K562 (cell line): ENCODE measurements around the gene MBOAT1. TPM values are rescaled to one million over a fixed set of nuclear protein-coding genes. Genes with fewer than 3 reads are reported as not detected.

Experiments
- ATAC-seq: fragments of 200-7000 bp; cut with Tn5 transposase; 3 replicates; pipeline ENCODE4 v1.9.1; 2020; ENCODE audit warnings: moderate library complexity
- BruUV-seq: library from RNA; stranded (reverse); fragments of 400-500 nt; replicated peaks from 2 replicates; lab custom pipeline; 2021; lab: Mats Ljungman, UMichigan
- CTCF ChIA-PET: fragments of 300-600 bp; formaldehyde crosslinking; extraction: SDS; loops from one replicate; lab custom pipeline; 2021; ENCODE audit warnings: low intra/inter-chr PET ratio; lab: Yijun Ruan, JAX
- POLR2A ChIA-PET: fragments of 300-600, 350-650 bp; sonication (Branson Sonifier 250); formaldehyde crosslinking; extraction: SDS; loops from one replicate; lab custom pipeline; 2021; ENCODE audit warnings: antibody characterized with exemption, inconsistent platforms; lab: Yijun Ruan, JAX
- DNase-seq, 4 experiments: peaks; one replicate each; pipeline versions ENCODE4 v3.0.0 to v3.0.0-alpha.2; 2011 to 2018; ENCODE audit warnings: low spot score in 3 of 4, mixed read lengths in 3 of 4; ENCODE audit errors: extremely low read depth in 1 of 4
- FAIRE-seq: peaks from 2 replicates; lab custom pipeline; 2011; peaks lifted over from hg19 to GRCh38; lab: Jason Lieb, UNC
- H2AFZ ChIP-seq: 2 replicates; pipeline ENCODE4 v1.6.0; 2011; ENCODE audit warnings: low read depth, low read length, control low read depth, inconsistent platforms
- H3K27ac ChIP-seq: fragments of 200-600 bp; 3 replicates; pipeline ENCODE4 v1.8.0; 2011; ENCODE audit warnings: low read depth, mild to moderate bottlenecking, control low read depth, inconsistent platforms, low read length, moderate library complexity, mixed read lengths; ENCODE audit errors: extremely low read depth
- H3K27me3 ChIP-seq, 2 experiments: fragments of 300-600 bp in 1 of 2; 2 replicates in 1 of 2; 3 replicates in 1 of 2; pipeline versions ENCODE4 v1.6.0 to v1.8.0; 2011; ENCODE audit warnings: inconsistent platforms in 2 of 2, low read length in 2 of 2, mild to moderate bottlenecking in 1 of 2, mixed read lengths in 1 of 2, moderate library complexity in 1 of 2; ENCODE audit not compliant: control insufficient read depth in 2 of 2, insufficient read depth in 2 of 2
- H3K36me3 ChIP-seq: fragments of 300-600 bp; 3 replicates; pipeline ENCODE4 v1.8.0; 2011; ENCODE audit warnings: mild to moderate bottlenecking, low read length, inconsistent platforms; ENCODE audit not compliant: control insufficient read depth, insufficient read depth
- H3K4me1 ChIP-seq, 2 experiments: fragments of 200-600 bp in 1 of 2; replicated peaks in 1 of 2; 2 replicates in 1 of 2; 3 replicates in 1 of 2; pipeline versions ENCODE4 v1.5.1 to v1.8.0; 2011; ENCODE audit warnings: inconsistent platforms in 2 of 2, low read length in 2 of 2, mild to moderate bottlenecking in 1 of 2, mixed read lengths in 1 of 2, moderate library complexity in 1 of 2; ENCODE audit not compliant: control insufficient read depth in 2 of 2, insufficient read depth in 2 of 2
- H3K4me2 ChIP-seq: 2 replicates; pipeline ENCODE4 v1.6.1; 2011; ENCODE audit warnings: low read length, control low read depth, inconsistent platforms, mixed read lengths; ENCODE audit not compliant: insufficient read depth
- H3K4me3 ChIP-seq: fragments of 200-600 bp; sonication (generic), shearing (Covaris generic); 2 replicates; pipeline ENCODE4 v1.5.1; 2016; ENCODE audit warnings: control low read depth, inconsistent platforms
- H3K79me2 ChIP-seq: fragments of 200-600 bp; 3 replicates; pipeline ENCODE4 v1.8.0; 2011; ENCODE audit warnings: low read length, inconsistent platforms; ENCODE audit not compliant: control insufficient read depth, insufficient read depth
- H3K9ac ChIP-seq, 2 experiments: 2 replicates each; pipeline versions ENCODE4 v1.6.0 to v1.6.1; 2011; ENCODE audit warnings: low read depth in 2 of 2, low read length in 2 of 2, control low read depth in 1 of 2, inconsistent platforms in 1 of 2, mild to moderate bottlenecking in 1 of 2, mixed read lengths in 1 of 2; ENCODE audit not compliant: insufficient read depth in 1 of 2
- H3K9me1 ChIP-seq: one replicate; pipeline ENCODE4 v1.6.0; 2011; ENCODE audit warnings: inconsistent platforms, mild to moderate bottlenecking, low read length, moderate library complexity; ENCODE audit not compliant: control insufficient read depth, insufficient read depth
- H3K9me3 ChIP-seq: replicated peaks from 2 replicates; pipeline ENCODE4 v1.5.1; 2011; ENCODE audit warnings: low read depth, low read length, inconsistent platforms; ENCODE audit not compliant: control insufficient read depth, insufficient read depth
- H4K20me1 ChIP-seq: replicated peaks from 2 replicates; pipeline ENCODE4 v1.6.1; 2011; ENCODE audit warnings: low read length, inconsistent platforms, mixed read lengths; ENCODE audit not compliant: control insufficient read depth, insufficient read depth
- SIN3A ChIP-seq, 2 experiments: fragments of 150-350 bp in 1 of 2; IDR thresholded peaks; 2 replicates each; pipeline ENCODE4 v1.6.1; 2011 to 2016; ENCODE audit warnings: borderline replicate concordance in 2 of 2, low read depth in 2 of 2, low read length in 2 of 2, mild to moderate bottlenecking in 2 of 2, moderate library complexity in 2 of 2; ENCODE audit not compliant: control insufficient read depth in 1 of 2
- WGBS: fragments of 100-300 bp; shearing (Covaris generic); methylation state at CpG from one replicate; pipeline ENCODE4 v1.1.6; 2016; ENCODE audit warnings: low coverage, mixed read lengths; ENCODE audit not compliant: insufficient coverage; ENCODE audit errors: missing lambda C conversion rate; 5-methylcytosine and 5-hydroxymethylcytosine counted together
- in situ Hi-C: fragments of 300-500 bp; cut with MboI; formaldehyde crosslinking; loops from 4 replicates; pipeline ENCODE4 v1.15.0; 2018; ENCODE audit warnings: inconsistent platforms, mixed read lengths
- intact Hi-C: fragments of 100-400 bp; cut with micrococcal nuclease; formaldehyde crosslinking; loops from 2 replicates; pipeline ENCODE4 v1.14.2; 2022
- polyA plus RNA-seq, 8 experiments: library from polyadenylated mRNA; depleted of rRNA in 4 of 8; stranded (reverse) in 5 of 8; unstranded in 3 of 8; fragments of >200 nt; fragmentation: Nextera tagmentation in 2 of 8; fragmentation: Illumina TruSeq in 1 of 8; extraction: Ambion mirVana in 2 of 8; extraction: Trizol in 1 of 8; gene quantifications; 2 replicates each; pipeline versions ENCODE4 v1.2.1 to v1.2.3, GENCODE V29; 2011 to 2014; ENCODE audit warnings: inconsistent platforms in 1 of 8, missing spikeins in 1 of 8
- total RNA-seq, 7 experiments: library from RNA; depleted of rRNA in 6 of 7; stranded (reverse); fragments of >200 nt in 6 of 7; fragmentation: Illumina TruSeq in 2 of 7; extraction: Trizol in 2 of 7; gene quantifications; 2 replicates each; pipeline versions ENCODE4 v1.2.1 to v1.2.3, GENCODE V29; 2011 to 2021; ENCODE audit warnings: low replicate concordance in 1 of 7
- TF ChIP-seq, protein P1 (sequence below), 2 experiments: IDR thresholded peaks in 1 of 2; conservative IDR thresholded peaks in 1 of 2; 2 replicates each; pipeline ENCODE4 v1.6.1; 2016; ENCODE audit warnings: low read depth in 2 of 2, mild to moderate bottlenecking in 1 of 2, missing compliant biosample characterization in 1 of 2, missing genetic modification characterization in 1 of 2, moderate library complexity in 1 of 2

Gene MBOAT1
- total and polyA plus RNA-seq, 9 of the 15 experiments (the other 6 are each of a cell fraction or from before 2014, with no cell fraction given), result 0.13 to 16.5 (median 10.3) TPM

- Histone ChIP-seq H3K4me3 (no peak overlapping the region), H3K4me1 (peaks cover 0 to 7% of the 10 kb centered on the region in 2 experiments; a peak in 2 of 5 replicates), H3K9me3 (no peaks in the 10 kb centered on the region), H3K4me2 (no peak overlapping the region), H3K9me1 (no peaks in the 10 kb centered on the region), H3K36me3 (0 out of 3 replicates have a peak, but pooled peaks cover 10% of the 10 kb centered on the region), H2AFZ (no peak overlapping the region), H3K27me3 (no peaks in the 10 kb centered on the region), H4K20me1 (no peaks in the 10 kb centered on the region), H3K79me2 (no peaks in the 10 kb centered on the region), H3K27ac (no peak overlapping the region), H3K9ac (no peak overlapping the region)
- intact Hi-C loops, result loop anchor here (1.0 to 2.0 kb wide), 2 partner anchors 34 to 87 kb away; partner anchors contain the start of gene MBOAT1
- no TSS peak for BruUV-seq
- 57% methylated on average over 3 of the region's 3 CpGs for WGBS
- FAIRE-seq, result peak; percentile 42
- TF ChIP-seq, protein P1, sequence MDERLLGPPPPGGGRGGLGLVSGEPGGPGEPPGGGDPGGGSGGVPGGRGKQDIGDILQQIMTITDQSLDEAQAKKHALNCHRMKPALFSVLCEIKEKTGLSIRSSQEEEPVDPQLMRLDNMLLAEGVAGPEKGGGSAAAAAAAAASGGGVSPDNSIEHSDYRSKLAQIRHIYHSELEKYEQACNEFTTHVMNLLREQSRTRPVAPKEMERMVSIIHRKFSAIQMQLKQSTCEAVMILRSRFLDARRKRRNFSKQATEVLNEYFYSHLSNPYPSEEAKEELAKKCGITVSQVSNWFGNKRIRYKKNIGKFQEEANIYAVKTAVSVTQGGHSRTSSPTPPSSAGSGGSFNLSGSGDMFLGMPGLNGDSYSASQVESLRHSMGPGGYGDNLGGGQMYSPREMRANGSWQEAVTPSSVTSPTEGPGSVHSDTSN (CRISPR knock-in tag; IDR thresholded peaks at IDR 0.05; ENCODE audit: low read depth), result no peak
- TF ChIP-seq, protein P1 (tag; conservative IDR thresholded peaks at IDR 0.05; ENCODE audit: low read depth), result no peak
- TF ChIP-seq SIN3A (IDR thresholded peaks at IDR 0.05; ENCODE audit: borderline replicate concordance in 2 of 2, control insufficient read depth in 1 of 2, low read depth in 2 of 2, low read length in 2 of 2), result 0 out of 4 replicates have a peak, but pooled peaks of 1 of the 2 experiments have one; percentile 49
- no peak for DNase-seq
- no peak for ATAC-seq
- CTCF ChIA-PET, result no interaction called here
- in situ Hi-C loops, result loop anchor here (10.0 kb wide), 1 partner anchor 149 kb away; no protein-coding TSS in a partner anchor
- POLR2A ChIA-PET, result interaction anchor here (0.7 to 1.2 kb wide), 4 partner anchors 19 to 131 kb away, joined by 4 to 5 read pairs (median 4); no protein-coding TSS in a partner anchor
Observed at GRCh38 chr6:20126102-20126752, 86.0 kb downstream of the MBOAT1 start.
